HEK293 (cell line): ENCODE measurements around the gene WHRN.

Experiments
- CTCF ChIA-PET: fragments of 350-600 bp; formaldehyde crosslinking; extraction: SDS; loops from one replicate; lab custom pipeline; 2021; ENCODE audit warnings: antibody characterized with exemption; lab: Yijun Ruan, JAX
- POLR2A ChIA-PET: fragments of 300-600 bp; formaldehyde crosslinking; extraction: SDS; loops from one replicate; lab custom pipeline; 2020; ENCODE audit warnings: antibody characterized with exemption, inconsistent platforms; lab: Yijun Ruan, JAX
- H3K27ac ChIP-seq: fragments of 200-500 bp; sonication (Bioruptor generic); 2 replicates; pipeline ENCODE4 v1.5.1; 2014; ENCODE audit warnings: low read depth, low read length, control low read depth, inconsistent platforms; ENCODE audit errors: extremely low read depth
- H3K36me3 ChIP-seq, 2 experiments: fragments of 200-500 bp in 1 of 2; sonication (Bioruptor generic) in 1 of 2; 1 replicate in 1 of 2; 2 replicates in 1 of 2; pipeline ENCODE4 v1.5.1; 2014 to 2017; ENCODE audit warnings: inconsistent platforms in 2 of 2, low read length in 2 of 2; ENCODE audit not compliant: control insufficient read depth in 2 of 2, insufficient read depth in 1 of 2
- H3K4me1 ChIP-seq: fragments of 200-500 bp; sonication (Bioruptor generic); 2 replicates; pipeline ENCODE4 v1.5.1; 2014; ENCODE audit warnings: mild to moderate bottlenecking, low read length, inconsistent platforms; ENCODE audit not compliant: control insufficient read depth, insufficient read depth
- H3K4me3 ChIP-seq: 2 replicates; pipeline ENCODE4 v1.5.1; 2011; ENCODE audit warnings: low read depth, mild to moderate bottlenecking, control low read depth, low read length, moderate library complexity
- H3K9me3 ChIP-seq: fragments of 200-500 bp; sonication (Bioruptor generic); 2 replicates; pipeline ENCODE4 v1.5.1; 2014; ENCODE audit warnings: low read depth, low read length, inconsistent platforms; ENCODE audit not compliant: control insufficient read depth, insufficient read depth
- MZF1 ChIP-seq: fragments of 450-650 bp; formaldehyde crosslinking; IDR thresholded peaks from 2 replicates; pipeline ENCODE4 v1.5.1; 2017; ENCODE audit warnings: missing biosample characterization, missing genetic modification characterization, borderline replicate concordance
- PRDM10 ChIP-seq: fragments of 450-650 bp; formaldehyde crosslinking; IDR thresholded peaks from 2 replicates; pipeline ENCODE4 v1.5.1; 2016; ENCODE audit warnings: missing biosample characterization, missing genetic modification characterization
- YY2 ChIP-seq: fragments of 450-650 bp; formaldehyde crosslinking; IDR thresholded peaks from 2 replicates; pipeline ENCODE4 v1.5.1; 2016; ENCODE audit warnings: missing biosample characterization, missing genetic modification characterization
- ZNF138 ChIP-seq: fragments of 450-650 bp; formaldehyde crosslinking; IDR thresholded peaks from 2 replicates; pipeline ENCODE4 v1.5.1; 2016; ENCODE audit warnings: missing biosample characterization, missing genetic modification characterization, borderline replicate concordance
- ZNF2 ChIP-seq: fragments of 450-650 bp; formaldehyde crosslinking; IDR thresholded peaks from 2 replicates; pipeline ENCODE4 v1.5.1; 2016; ENCODE audit warnings: missing biosample characterization, missing genetic modification characterization
- ZNF214 ChIP-seq: fragments of 450-650 bp; formaldehyde crosslinking; IDR thresholded peaks from 2 replicates; pipeline ENCODE4 v1.5.1; 2017; ENCODE audit warnings: missing biosample characterization, mild to moderate bottlenecking, missing genetic modification characterization, borderline replicate concordance
- ZNF221 ChIP-seq: fragments of 450-650 bp; formaldehyde crosslinking; IDR thresholded peaks from 2 replicates; pipeline ENCODE4 v1.5.1; 2017; ENCODE audit warnings: missing biosample characterization, missing genetic modification characterization, borderline replicate concordance
- ZNF24 ChIP-seq: fragments of 450-650 bp; formaldehyde crosslinking; IDR thresholded peaks from 2 replicates; pipeline ENCODE4 v1.5.1; 2016; ENCODE audit warnings: missing biosample characterization, missing genetic modification characterization
- ZNF280D ChIP-seq: fragments of 450-650 bp; formaldehyde crosslinking; IDR thresholded peaks from 2 replicates; pipeline ENCODE4 v1.5.1; 2016; ENCODE audit warnings: missing biosample characterization, missing genetic modification characterization
- ZNF391 ChIP-seq: fragments of 450-650 bp; formaldehyde crosslinking; IDR thresholded peaks from 2 replicates; pipeline ENCODE4 v1.5.1; 2016; ENCODE audit warnings: low read depth, missing biosample characterization, missing genetic modification characterization, borderline replicate concordance
- ZNF544 ChIP-seq: fragments of 450-650 bp; formaldehyde crosslinking; IDR thresholded peaks from 2 replicates; pipeline ENCODE4 v1.5.0; 2017; ENCODE audit warnings: missing biosample characterization, missing genetic modification characterization
- ZNF623 ChIP-seq: fragments of 450-650 bp; formaldehyde crosslinking; IDR thresholded peaks from 2 replicates; pipeline ENCODE4 v1.5.1; 2016; ENCODE audit warnings: missing biosample characterization, missing genetic modification characterization
- ZNF670 ChIP-seq: fragments of 450-650 bp; formaldehyde crosslinking; IDR thresholded peaks from 2 replicates; pipeline ENCODE4 v1.5.1; 2016; ENCODE audit warnings: missing biosample characterization, missing genetic modification characterization, low read depth
- ZNF768 ChIP-seq: fragments of 450-650 bp; formaldehyde crosslinking; IDR thresholded peaks from 2 replicates; pipeline ENCODE4 v1.5.1; 2018; ENCODE audit warnings: missing biosample characterization, mild to moderate bottlenecking, missing genetic modification characterization
- ZNF776 ChIP-seq: fragments of 450-650 bp; formaldehyde crosslinking; IDR thresholded peaks from 2 replicates; pipeline ENCODE4 v1.5.0; 2017; ENCODE audit warnings: missing biosample characterization, missing genetic modification characterization, borderline replicate concordance
- TF ChIP-seq, protein P1 (sequence below): fragments of 450-650 bp; formaldehyde crosslinking; IDR thresholded peaks from 2 replicates; pipeline ENCODE4 v1.5.1; 2016; ENCODE audit warnings: missing biosample characterization, missing genetic modification characterization

Gene WHRN

DNA sequence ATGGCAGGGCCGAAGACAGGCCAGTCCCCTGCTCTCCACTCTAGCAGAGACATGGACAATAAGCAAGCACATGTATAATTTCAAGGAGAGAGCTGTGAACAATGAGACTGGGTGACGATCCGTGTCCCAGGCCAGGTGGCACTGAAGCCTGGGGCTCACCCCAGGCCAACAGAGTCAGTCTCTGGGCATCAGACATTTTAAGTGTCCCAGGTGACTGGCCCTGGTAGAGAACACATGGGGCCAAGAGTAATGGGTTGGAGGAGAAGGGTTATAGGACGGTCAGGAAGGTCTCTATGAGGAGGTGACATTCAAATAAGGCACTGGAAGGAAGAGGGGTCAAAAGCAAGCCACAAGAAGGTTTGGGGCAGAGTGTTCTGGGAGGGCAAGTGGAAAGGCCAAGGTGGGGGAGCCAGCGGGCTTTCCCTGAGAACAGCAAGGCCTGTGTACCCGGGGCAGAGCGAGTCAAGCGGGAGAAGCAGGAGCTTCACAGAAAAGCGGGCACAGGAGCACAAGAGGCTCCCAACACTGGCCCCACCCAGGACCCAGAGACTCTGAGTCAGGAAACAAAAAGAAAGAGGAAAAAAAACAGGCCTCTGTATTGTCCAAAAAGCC is 116.4 kb downstream of the WHRN start:
- POLR2A ChIA-PET = no interaction called here
- CTCF ChIA-PET = interaction anchor here (0.7 kb wide), 1 partner anchor 706 kb away, joined by 3 read pairs; no protein-coding TSS in a partner anchor
- no peak overlapping the region for H3K27ac ChIP-seq
- H3K9me3 ChIP-seq = no peaks in the 10 kb centered on the region
- no peaks in the 10 kb centered on the region for H3K4me1 ChIP-seq
- TF ChIP-seq PRDM10 (tag by site-specific recombination) = no peak
- TF ChIP-seq ZNF776 (tag by site-specific recombination) = no peak
- no peak for TF ChIP-seq ZNF214 (tag by site-specific recombination)
- TF ChIP-seq ZNF2 (tag by site-specific recombination) = no peak
- no peak for TF ChIP-seq ZNF391 (tag by site-specific recombination)
- H3K36me3 ChIP-seq = no peaks in the 10 kb centered on the region
- H3K4me3 ChIP-seq = no peak overlapping the region

DNA sequence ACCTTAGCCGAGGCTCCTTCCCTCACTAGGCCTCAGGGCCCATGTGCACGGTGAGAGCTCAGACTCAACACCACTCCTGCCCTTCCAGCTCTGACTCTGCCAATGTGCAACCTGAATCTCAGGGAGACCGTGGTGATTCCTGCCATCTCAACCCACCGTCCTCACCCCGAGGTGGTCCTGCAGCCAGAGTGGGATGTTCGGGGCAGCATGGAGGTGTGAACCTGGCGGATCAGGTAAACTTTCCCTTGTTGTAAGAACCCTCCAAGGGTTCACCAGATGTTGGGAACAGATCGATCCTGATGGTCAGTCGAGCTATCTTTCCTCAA is 117.0 kb downstream of the WHRN start:
- Histone ChIP-seq H3K4me1 (no peaks in the 10 kb centered on the region), H3K36me3 (no peaks in the 10 kb centered on the region), H3K9me3 (no peaks in the 10 kb centered on the region), H3K4me3 (no peak overlapping the region), H3K27ac (no peak overlapping the region)
- TF ChIP-seq ZNF221 = no peak
- TF ChIP-seq ZNF544 (tag by site-specific recombination) = no peak
- TF ChIP-seq ZNF214 (tag by site-specific recombination) = no peak
- TF ChIP-seq ZNF24 = no peak
- no peak for TF ChIP-seq ZNF280D (tag by site-specific recombination)
- TF ChIP-seq MZF1 (tag by site-specific recombination) = no peak
- TF ChIP-seq ZNF138 (tag by site-specific recombination) = no peak
- TF ChIP-seq, protein P1, sequence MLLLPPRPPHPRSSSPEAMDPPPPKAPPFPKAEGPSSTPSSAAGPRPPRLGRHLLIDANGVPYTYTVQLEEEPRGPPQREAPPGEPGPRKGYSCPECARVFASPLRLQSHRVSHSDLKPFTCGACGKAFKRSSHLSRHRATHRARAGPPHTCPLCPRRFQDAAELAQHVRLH = no peak
- TF ChIP-seq ZNF670 = no peak
- no peak for TF ChIP-seq ZNF623 (tag by site-specific recombination)
- no peak for TF ChIP-seq ZNF768 (tag by site-specific recombination)
- no peak for TF ChIP-seq YY2 (tag by site-specific recombination)
- POLR2A ChIA-PET = no interaction called here
- CTCF ChIA-PET = interaction anchor here (0.7 to 1.8 kb wide), 2 partner anchors 8 to 706 kb away, joined by 3 to 4 read pairs; no protein-coding TSS in a partner anchor
